ENCODE results near the gene DSG4. TPM values are rescaled to one million over a fixed set of nuclear protein-coding genes. Genes with fewer than 3 reads are reported as not detected.

DSG4 gene
- total and polyA plus RNA-seq, 9 of the 15 experiments (the other 6 are each of a cell fraction or from before 2014, with no cell fraction given) = not detected

DNA sequence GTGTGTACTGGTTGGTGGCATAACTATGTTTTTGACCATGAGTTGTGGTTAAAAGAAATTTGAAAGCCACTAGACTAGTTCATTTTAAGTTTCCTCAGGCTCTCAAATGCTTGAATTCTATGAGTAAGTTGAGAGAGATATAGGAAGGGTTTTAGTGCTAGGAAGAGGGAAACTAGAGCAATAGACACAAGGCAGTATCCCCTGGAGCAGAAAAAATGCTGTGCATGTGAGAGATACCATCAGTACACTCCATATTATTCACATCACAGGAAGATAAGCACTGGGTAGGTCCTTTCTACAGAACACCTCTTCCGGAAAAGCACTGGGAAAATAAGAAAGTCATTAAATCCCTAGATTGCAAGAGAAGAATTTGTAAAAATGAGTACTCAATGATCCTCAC lies 51.6 kb downstream of the DSG4 start (continued):
- TF ChIP-seq FUS (optimal IDR thresholded peaks at IDR 0.05; ENCODE audit: low read depth, low read length) = no peak
- no peak for TF ChIP-seq MECOM (CRISPR knock-in tag; IDR thresholded peaks at IDR 0.05)
- TF ChIP-seq BCL6 (CRISPR knock-in tag; IDR thresholded peaks at IDR 0.05) = no peak
- no peak for TF ChIP-seq HNRNPH1 (optimal IDR thresholded peaks at IDR 0.05; ENCODE audit: low read depth, low read length)

DNA sequence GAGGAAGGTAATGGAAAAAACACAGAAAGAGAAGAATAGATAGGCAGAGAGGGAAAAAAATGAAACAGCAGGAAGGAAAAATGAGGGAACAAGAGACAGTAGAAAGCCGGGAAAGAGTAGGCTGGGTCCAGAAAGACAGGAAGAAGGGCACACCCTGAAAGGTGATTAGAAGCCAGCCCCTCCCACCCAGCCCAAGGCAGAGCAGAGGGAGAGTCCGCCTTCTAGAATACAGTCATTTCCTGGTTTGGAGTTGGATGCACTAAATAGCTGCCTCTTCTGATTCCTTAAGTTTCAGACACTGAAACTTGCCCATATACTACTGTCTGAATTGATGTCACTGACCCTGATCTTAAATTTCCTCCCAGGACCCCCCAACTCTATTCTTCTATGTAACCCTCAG lies 53.0 kb downstream of the DSG4 start:
- Histone ChIP-seq H3K9me1 (ENCODE audit: control insufficient read depth, insufficient read depth, low read length) (no peaks in the 10 kb centered on the region), H3K4me2 (ENCODE audit: insufficient read depth, low read length) (peak overlapping the region; percentile 9; the same call in 1 of the 2 replicates), H3K27ac (ENCODE audit: extremely low read depth, low read depth, low read length) (no peak overlapping the region), H3K4me1 (replicated peaks in 1 of 2; ENCODE audit: control insufficient read depth in 2 of 2, insufficient read depth in 2 of 2, low read length in 2 of 2) (no peaks in the 10 kb centered on the region), H3K4me3 (no peak overlapping the region), H3K9me3 (replicated peaks; ENCODE audit: control insufficient read depth, insufficient read depth, low read depth, low read length) (no peaks in the 10 kb centered on the region), H4K20me1 (replicated peaks; ENCODE audit: control insufficient read depth, insufficient read depth, low read length) (no peaks in the 10 kb centered on the region), H3K79me2 (ENCODE audit: control insufficient read depth, insufficient read depth, low read length) (no peaks in the 10 kb centered on the region), H3K36me3 (ENCODE audit: control insufficient read depth, insufficient read depth, low read length) (no peaks in the 10 kb centered on the region), H3K9ac (ENCODE audit: insufficient read depth in 1 of 2, low read depth in 2 of 2, low read length in 2 of 2) (no peak overlapping the region), H3K27me3 (ENCODE audit: control insufficient read depth in 2 of 2, insufficient read depth in 2 of 2, low read length in 2 of 2) (no peaks in the 10 kb centered on the region), H2AFZ (ENCODE audit: low read depth, low read length) (peak overlapping the region; percentile 41; the same call in 1 of the 2 replicates)
- WGBS (ENCODE audit: insufficient coverage, low coverage, missing lambda C conversion rate) = 31% methylated on average over 2 of the region's 2 CpGs
- DNase-seq (ENCODE audit: extremely low read depth in 1 of 4, low spot score in 3 of 4) (peak in 2 of 4 experiments; percentile 24 to 54), FAIRE-seq (no peak), ATAC-seq (peak; percentile 85)
- TF ChIP-seq, protein P1, sequence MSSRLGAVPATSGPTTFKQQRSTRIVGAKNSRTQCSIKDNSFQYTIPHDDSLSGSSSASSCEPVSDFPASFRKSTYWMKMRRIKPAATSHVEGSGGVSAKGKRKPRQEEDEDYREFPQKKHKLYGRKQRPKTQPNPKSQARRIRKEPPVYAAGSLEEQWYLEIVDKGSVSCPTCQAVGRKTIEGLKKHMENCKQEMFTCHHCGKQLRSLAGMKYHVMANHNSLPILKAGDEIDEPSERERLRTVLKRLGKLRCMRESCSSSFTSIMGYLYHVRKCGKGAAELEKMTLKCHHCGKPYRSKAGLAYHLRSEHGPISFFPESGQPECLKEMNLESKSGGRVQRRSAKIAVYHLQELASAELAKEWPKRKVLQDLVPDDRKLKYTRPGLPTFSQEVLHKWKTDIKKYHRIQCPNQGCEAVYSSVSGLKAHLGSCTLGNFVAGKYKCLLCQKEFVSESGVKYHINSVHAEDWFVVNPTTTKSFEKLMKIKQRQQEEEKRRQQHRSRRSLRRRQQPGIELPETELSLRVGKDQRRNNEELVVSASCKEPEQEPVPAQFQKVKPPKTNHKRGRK (tag; IDR thresholded peaks at IDR 0.05) = 0 out of 2 replicates have a peak, but pooled peaks have one; percentile 27
- TF ChIP-seq HDAC1 (IDR thresholded peaks at IDR 0.05) = no peak
- CTCF ChIA-PET (ENCODE audit: low intra/inter-chr PET ratio) = no interaction called here
- POLR2A ChIA-PET = interaction anchor here (0.6 to 1.0 kb wide), 2 partner anchors 9 to 12 kb away, joined by 3 read pairs; no protein-coding TSS in a partner anchor
- no TSS peak for BruUV-seq (replicated peaks)
- intact Hi-C loops (cut with micrococcal nuclease) (no loop called here), in situ Hi-C loops (cut with MboI) (no loop called here)

Data from K562 (cell line).